SU-DHL-6 (cell line): ENCODE results near the gene GNPNAT1.

Experiments
- H2AFZ ChIP-seq: fragments of 200-600 bp; sonication (generic); 2 replicates; pipeline ENCODE4 v1.6.1; 2014; ENCODE audit warnings: low read depth, mild to moderate bottlenecking, moderate library complexity, mixed read lengths, antibody characterized with exemption, low read length; ENCODE audit not compliant: severe bottlenecking
- H3F3A ChIP-seq: fragments of 200-600 bp; shearing (Covaris generic); 2 replicates; pipeline ENCODE4 v1.6.0; 2016; ENCODE audit warnings: antibody characterized with exemption, mild to moderate bottlenecking; ENCODE audit not compliant: insufficient read depth
- H3K27ac ChIP-seq: fragments of 200-600 bp; sonication (generic); 2 replicates; pipeline ENCODE4 v1.5.1; 2016; ENCODE audit warnings: low read depth, mild to moderate bottlenecking, low read length, moderate library complexity, mixed read lengths
- H3K27me3 ChIP-seq: fragments of 200-600 bp; sonication (generic), shearing (Covaris generic); 2 replicates; pipeline ENCODE4 v1.6.0; 2014; ENCODE audit warnings: mild to moderate bottlenecking, low read length
- H3K36me3 ChIP-seq: fragments of 200-600 bp; sonication (generic); 2 replicates; pipeline ENCODE4 v1.6.1; 2014; ENCODE audit warnings: mild to moderate bottlenecking, low read length, mixed read lengths
- H3K4me2 ChIP-seq: fragments of 300-600, 200-600 bp; shearing (Covaris generic), sonication (generic); 2 replicates; pipeline ENCODE4 v1.6.0; 2014; ENCODE audit warnings: low read length, low read depth, mild to moderate bottlenecking; ENCODE audit not compliant: poor library complexity, severe bottlenecking
- H3K4me3 ChIP-seq: fragments of 200-600 bp; sonication (generic); 2 replicates; pipeline ENCODE4 v1.5.1; 2014; ENCODE audit warnings: antibody characterized with exemption, low read length, mild to moderate bottlenecking, mixed read lengths; ENCODE audit not compliant: insufficient read depth, poor library complexity, severe bottlenecking
- H3K79me2 ChIP-seq: fragments of 200-600 bp; sonication (generic); 2 replicates; pipeline ENCODE4 v1.6.1; 2014; ENCODE audit warnings: mild to moderate bottlenecking, low read length, moderate library complexity; ENCODE audit not compliant: insufficient read depth
- H3K9ac ChIP-seq: fragments of 200-600 bp; sonication (generic); 2 replicates; pipeline ENCODE4 v1.7.0; 2014; ENCODE audit warnings: mild to moderate bottlenecking, low read length
- H3K9me2 ChIP-seq: fragments of 200-600 bp; sonication (generic); replicated peaks from 2 replicates; pipeline ENCODE4 v1.6.1; 2014; ENCODE audit warnings: low read length; ENCODE audit not compliant: insufficient read depth
- H3K9me3 ChIP-seq: fragments of 200-600 bp; sonication (generic); 2 replicates; pipeline ENCODE4 v1.6.1; 2014; ENCODE audit warnings: low read length, mixed read lengths; ENCODE audit not compliant: insufficient read depth
- H4K20me1 ChIP-seq: fragments of 200-600 bp; sonication (generic); 2 replicates; pipeline ENCODE4 v1.6.1; 2014; ENCODE audit warnings: low read depth, mild to moderate bottlenecking, antibody characterized with exemption, low read length, moderate library complexity, mixed read lengths
- EZH2phosphoT487 ChIP-seq: fragments of 200-600 bp; sonication (generic), shearing (Covaris generic); conservative IDR thresholded peaks from 2 replicates; pipeline ENCODE4 v1.6.1; 2018; ENCODE audit warnings: mild to moderate bottlenecking, antibody characterized with exemption, low read length, moderate library complexity, mixed read lengths
- TF ChIP-seq, protein P1 (sequence below): fragments of 200-600 bp; sonication (generic); IDR thresholded peaks from one replicate; pipeline ENCODE4 v1.5.1; 2017; ENCODE audit warnings: antibody characterized with exemption, mild to moderate bottlenecking, low read length, moderate library complexity; ENCODE audit not compliant: insufficient read depth, poor library complexity, severe bottlenecking

Gene GNPNAT1

DNA sequence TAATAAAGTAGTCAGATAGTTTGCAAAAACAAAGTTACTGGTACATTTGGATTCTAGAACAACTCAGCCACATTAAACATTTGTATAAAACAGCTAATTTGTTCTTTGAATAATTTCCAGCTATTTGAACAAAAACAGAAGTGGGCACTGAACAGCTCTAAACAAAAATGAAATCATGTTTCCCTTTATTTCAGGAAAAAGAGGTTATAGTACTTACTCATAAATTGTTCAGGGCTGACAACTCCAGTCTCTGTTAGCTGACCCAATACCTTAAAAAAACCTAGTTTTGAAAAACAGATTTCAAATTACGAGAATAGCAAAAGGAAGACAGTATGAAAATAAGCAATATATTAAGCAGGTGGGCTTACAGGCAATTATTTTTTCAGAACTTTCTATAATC, 8.2 kb downstream of the GNPNAT1 start:
- Histone ChIP-seq H4K20me1 (no peaks in the 10 kb centered on the region), H2AFZ (no peak overlapping the region), H3K27ac (no peak overlapping the region), H3K79me2 (peaks cover 2% of the 10 kb centered on the region; the same call in 1 of the 2 replicates), H3K9ac (no peak overlapping the region), H3K9me3 (no peaks in the 10 kb centered on the region), H3K27me3 (no peaks in the 10 kb centered on the region), H3K4me2 (no peak overlapping the region), H3K36me3 (peaks cover 22% of the 10 kb centered on the region; the same call in 1 of the 2 replicates), H3K4me3 (no peak overlapping the region), H3F3A (peaks cover 12% of the 10 kb centered on the region), H3K9me2 (no peaks in the 10 kb centered on the region)
- TF ChIP-seq, protein P1, sequence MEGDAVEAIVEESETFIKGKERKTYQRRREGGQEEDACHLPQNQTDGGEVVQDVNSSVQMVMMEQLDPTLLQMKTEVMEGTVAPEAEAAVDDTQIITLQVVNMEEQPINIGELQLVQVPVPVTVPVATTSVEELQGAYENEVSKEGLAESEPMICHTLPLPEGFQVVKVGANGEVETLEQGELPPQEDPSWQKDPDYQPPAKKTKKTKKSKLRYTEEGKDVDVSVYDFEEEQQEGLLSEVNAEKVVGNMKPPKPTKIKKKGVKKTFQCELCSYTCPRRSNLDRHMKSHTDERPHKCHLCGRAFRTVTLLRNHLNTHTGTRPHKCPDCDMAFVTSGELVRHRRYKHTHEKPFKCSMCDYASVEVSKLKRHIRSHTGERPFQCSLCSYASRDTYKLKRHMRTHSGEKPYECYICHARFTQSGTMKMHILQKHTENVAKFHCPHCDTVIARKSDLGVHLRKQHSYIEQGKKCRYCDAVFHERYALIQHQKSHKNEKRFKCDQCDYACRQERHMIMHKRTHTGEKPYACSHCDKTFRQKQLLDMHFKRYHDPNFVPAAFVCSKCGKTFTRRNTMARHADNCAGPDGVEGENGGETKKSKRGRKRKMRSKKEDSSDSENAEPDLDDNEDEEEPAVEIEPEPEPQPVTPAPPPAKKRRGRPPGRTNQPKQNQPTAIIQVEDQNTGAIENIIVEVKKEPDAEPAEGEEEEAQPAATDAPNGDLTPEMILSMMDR, result no peak

- Histone ChIP-seq H3F3A (peaks cover 9% of the 10 kb centered on the region), H3K79me2 (peaks cover 2% of the 10 kb centered on the region; the same call in 1 of the 2 replicates), H2AFZ (no peak overlapping the region), H4K20me1 (no peaks in the 10 kb centered on the region), H3K27me3 (no peaks in the 10 kb centered on the region), H3K27ac (no peak overlapping the region), H3K9ac (no peak overlapping the region), H3K4me3 (no peak overlapping the region), H3K9me2 (no peaks in the 10 kb centered on the region), H3K4me2 (no peak overlapping the region), H3K9me3 (no peaks in the 10 kb centered on the region), H3K36me3 (peaks cover 27% of the 10 kb centered on the region; the same call in 1 of the 2 replicates)
- TF ChIP-seq, protein P1, result no peak
- no peak for TF ChIP-seq EZH2phosphoT487
Measured at GRCh38 chr14:52781629-52782028, 9.8 kb downstream of the GNPNAT1 start.

DNA sequence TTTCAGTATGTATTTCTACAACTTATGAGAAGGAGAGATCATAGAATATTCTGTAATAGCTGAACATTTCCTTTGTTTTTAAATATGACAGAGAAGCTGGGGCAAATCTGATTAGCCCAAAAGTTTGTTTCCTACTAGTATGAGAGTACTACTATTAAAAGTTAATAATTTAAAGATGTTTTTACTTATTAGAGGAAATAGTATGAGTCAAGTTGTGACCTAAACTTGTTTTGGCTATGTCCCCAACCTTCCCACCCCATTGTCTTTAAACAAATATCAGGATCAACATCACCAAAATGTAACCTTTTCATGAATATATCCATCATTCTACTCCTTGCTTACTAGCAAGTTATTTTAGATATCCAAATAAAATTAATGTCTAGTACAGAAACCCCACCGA, 10.5 kb downstream of the GNPNAT1 start:
- Histone ChIP-seq H3K4me3 (no peak overlapping the region), H3K9me3 (no peaks in the 10 kb centered on the region), H3F3A (peaks cover 9% of the 10 kb centered on the region), H3K27ac (no peak overlapping the region), H3K9me2 (no peaks in the 10 kb centered on the region), H2AFZ (no peak overlapping the region), H3K27me3 (no peaks in the 10 kb centered on the region), H3K79me2 (peaks cover 2% of the 10 kb centered on the region; the same call in 1 of the 2 replicates), H3K9ac (no peak overlapping the region), H3K4me2 (no peak overlapping the region), H3K36me3 (peaks cover 27% of the 10 kb centered on the region; the same call in 1 of the 2 replicates), H4K20me1 (no peaks in the 10 kb centered on the region)
- TF ChIP-seq, protein P1, result no peak
